Vagina (tissue), 2 donors: Measurements from ENCODE around the gene MAD1L1.

ENCODE experiments used
- CTCF ChIP-seq, 3 experiments: fragments of 450-650 bp in 2 of 3; fragments of 200-600 bp in 1 of 3; sonication (generic) in 1 of 3; IDR thresholded peaks; one replicate each; pipeline ENCODE4 v1.5.1; 2017 to 2019; ENCODE audit warnings: antibody characterized with exemption in 3 of 3, mild to moderate bottlenecking in 2 of 3, moderate library complexity in 2 of 3
- POLR2A ChIP-seq, 2 donors: fragments of 450-650 bp; IDR thresholded peaks; one replicate each; pipeline ENCODE4 v1.6.1; 2017; ENCODE audit warnings: antibody characterized with exemption in 2 of 2, mild to moderate bottlenecking in 2 of 2, moderate library complexity in 2 of 2
- POLR2AphosphoS5 ChIP-seq, 2 donors: sonication (generic); formaldehyde crosslinking; IDR thresholded peaks; one replicate each; pipeline ENCODE4 v1.9.0; 2017; ENCODE audit warnings: antibody characterized with exemption in 2 of 2, mild to moderate bottlenecking in 2 of 2, low read depth in 1 of 2; ENCODE audit not compliant: insufficient read depth in 1 of 2

- TF ChIP-seq CTCF (IDR thresholded peaks at IDR 0.05) (no peak), POLR2A (IDR thresholded peaks at IDR 0.05) (no peak), POLR2AphosphoS5 (IDR thresholded peaks at IDR 0.05; ENCODE audit: insufficient read depth in 1 of 2, low read depth in 1 of 2) (no peak)
Observed at GRCh38 chr7:1906087-1906830, 326.5 kb downstream of the MAD1L1 start.
